Measurements from ENCODE around the gene CALCOCO1.
"Not testable (repeated sequence)": the region's sequence is repeated elsewhere in the genome, so short reads cannot be mapped to it uniquely, and the experiment has no call there.

CALCOCO1 gene

GRCh38 chr12:53688134-53688533, 39.1 kb downstream of the CALCOCO1 start:
- no peak for TF ChIP-seq CTCF (conservative IDR thresholded peaks at IDR 0.05; ENCODE audit: low read depth, low read length)
- no peak for DNase-seq (ENCODE audit: low read depth)
- H3K4me3 ChIP-seq (ENCODE audit: low read length): no peak overlapping the region

- no peak for DNase-seq (ENCODE audit: low read depth)
- H3K4me3 ChIP-seq (ENCODE audit: low read length): no peak overlapping the region
- TF ChIP-seq CTCF (conservative IDR thresholded peaks at IDR 0.05; ENCODE audit: low read depth, low read length): no peak
Measured at GRCh38 chr12:53686436-53686835, 40.8 kb downstream of the CALCOCO1 start.

- no peak for DNase-seq (ENCODE audit: low read depth)
- no peak for TF ChIP-seq CTCF (conservative IDR thresholded peaks at IDR 0.05; ENCODE audit: low read depth, low read length)
- no peak overlapping the region for H3K4me3 ChIP-seq (ENCODE audit: low read length)
Measured at GRCh38 chr12:53684654-53685220, 42.5 kb downstream of the CALCOCO1 start.

- TF ChIP-seq CTCF (conservative IDR thresholded peaks at IDR 0.05; ENCODE audit: low read depth, low read length): no peak
- no peak for DNase-seq (ENCODE audit: low read depth)
- no peak overlapping the region for H3K4me3 ChIP-seq (ENCODE audit: low read length)
Measured at GRCh38 chr12:53683983-53684382, 43.3 kb downstream of the CALCOCO1 start.

- no peak for DNase-seq (ENCODE audit: low read depth)
- TF ChIP-seq CTCF (conservative IDR thresholded peaks at IDR 0.05; ENCODE audit: low read depth, low read length): no peak
- H3K4me3 ChIP-seq (ENCODE audit: low read length): no peak overlapping the region
Measured at GRCh38 chr12:53683494-53683893, 43.8 kb downstream of the CALCOCO1 start.

- H3K4me3 ChIP-seq (ENCODE audit: low read length); DNase-seq (ENCODE audit: low read depth): not testable (repeated sequence)
Measured at GRCh38 chr12:53680061-53680460, 47.2 kb downstream of the CALCOCO1 start.

- DNase-seq (ENCODE audit: low read depth): no peak
Measured at GRCh38 chr12:53677800-53678148, 49.5 kb downstream of the CALCOCO1 start.

More at GRCh38 chr12:53677800-53678148, 49.5 kb downstream of the CALCOCO1 start:
- no peak for TF ChIP-seq CTCF (conservative IDR thresholded peaks at IDR 0.05; ENCODE audit: low read depth, low read length)
- H3K4me3 ChIP-seq (ENCODE audit: low read length): peak overlapping the region; percentile 34
